HG03521 (cell line): Measurements from ENCODE around the gene BDKRB1.

Source experiments
- ATAC-seq: cut with Tn5 transposase; IDR thresholded peaks from one replicate; pipeline ENCODE4 v1.9.1; 2021; ENCODE audit warnings: mild to moderate bottlenecking, moderate library complexity; ENCODE audit not compliant: unreplicated experiment

The BDKRB1 gene

DNA sequence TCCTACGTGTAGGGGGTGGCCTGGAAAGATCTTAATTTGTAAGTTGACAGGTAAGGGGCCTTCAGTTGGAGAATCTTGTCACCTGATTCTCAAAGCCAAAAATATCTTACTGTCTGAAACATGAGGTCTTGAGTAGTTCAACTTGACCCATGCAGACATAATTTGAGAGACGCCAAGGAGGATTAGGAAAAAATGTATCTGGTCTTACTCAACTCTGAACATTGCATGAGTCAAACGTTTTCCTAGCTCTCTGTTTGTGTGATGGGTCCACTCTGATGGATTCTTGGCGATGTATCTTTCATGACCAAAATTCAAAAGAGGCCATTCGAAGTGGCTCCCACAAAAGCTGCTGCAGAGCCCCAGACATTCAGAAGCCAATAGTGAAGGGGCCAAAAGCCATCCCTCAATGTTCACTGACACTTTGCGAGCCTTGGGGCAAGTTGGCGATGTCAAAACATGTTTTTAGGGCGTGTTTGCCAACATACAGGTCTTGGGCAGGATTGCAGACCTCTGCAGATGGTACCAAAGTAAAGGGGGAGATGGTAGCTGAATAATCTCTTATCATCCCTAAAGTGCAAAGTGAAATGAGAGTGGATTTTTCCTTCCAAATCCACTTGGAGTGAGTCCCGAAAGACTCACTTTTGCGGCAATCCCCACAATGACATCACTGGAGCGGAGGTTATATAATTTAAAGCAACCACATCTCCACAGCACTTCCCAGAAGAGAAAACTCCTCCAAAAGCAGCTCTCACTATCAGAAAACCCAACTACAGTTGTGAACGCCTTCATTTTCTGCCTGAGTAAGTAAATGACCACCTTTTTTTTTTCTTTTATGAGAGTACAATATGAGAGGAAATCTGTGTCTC lies at the start of gene BDKRB1:
BDKRB1 (plus strand) TSS at position 710 of the 866 bp plus-strand sequence. CDS start 7,473 bp downstream, outside the sequence.
- ATAC-seq, result no peak

DNA sequence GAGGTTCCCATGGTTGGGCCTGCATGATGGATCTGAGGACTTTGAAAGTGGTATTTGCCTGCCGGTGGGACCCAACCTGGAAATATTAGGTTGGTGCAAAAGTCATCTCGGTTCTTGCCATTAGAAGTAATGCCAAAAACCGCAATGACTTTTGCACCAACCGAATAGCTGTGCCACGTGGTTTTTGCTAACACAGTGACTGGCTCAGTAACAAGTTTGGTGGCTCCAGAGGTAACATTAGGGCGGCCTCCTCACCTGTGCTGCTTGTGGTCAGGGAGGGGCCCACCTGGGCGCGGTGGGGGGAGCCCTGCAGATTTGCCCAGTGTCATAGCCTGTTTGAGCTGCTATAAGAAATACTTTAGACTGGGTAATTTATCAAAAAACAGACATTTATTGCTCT lies 49.5 kb upstream of the BDKRB1 start:
- ATAC-seq, result no peak

DNA sequence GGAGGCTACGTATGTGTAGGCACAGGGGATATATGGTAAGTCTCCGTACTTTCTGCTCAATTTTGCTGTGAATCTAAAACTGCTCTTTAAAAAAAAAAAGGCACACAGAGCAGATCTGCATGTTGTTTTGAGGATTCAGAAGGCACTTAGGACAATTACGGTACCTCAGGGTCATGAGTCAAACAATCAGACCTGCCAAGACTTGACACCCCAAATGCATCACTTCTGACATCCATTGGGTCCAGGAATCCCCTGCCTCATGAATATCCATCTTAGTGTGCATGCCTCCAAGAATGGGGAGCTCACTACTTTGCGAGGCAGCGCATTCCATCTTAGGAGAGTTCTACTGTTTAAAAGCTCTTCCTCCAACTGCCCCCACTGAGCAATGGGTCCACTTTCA lies 48.3 kb upstream of the BDKRB1 start:
- no peak for ATAC-seq

DNA sequence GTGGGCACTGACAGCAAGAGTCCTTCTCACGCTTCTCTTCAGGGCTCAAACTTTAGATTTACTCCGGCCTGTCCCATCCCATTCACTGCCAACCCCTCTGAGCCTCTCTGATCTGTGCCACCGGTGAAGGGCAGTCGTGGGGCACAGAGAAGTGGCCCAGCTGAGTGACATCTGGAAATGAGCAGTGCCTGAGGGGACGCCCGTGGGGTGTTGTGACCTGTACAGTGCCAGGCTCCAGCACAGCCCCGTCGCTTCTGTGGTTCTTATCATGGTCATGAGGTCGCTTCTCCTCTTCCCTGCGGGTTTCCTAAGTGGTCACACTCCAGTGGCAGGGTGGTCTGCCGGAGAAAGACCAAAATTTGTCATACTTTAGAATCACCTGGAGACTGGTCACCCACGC lies 47.3 kb upstream of the BDKRB1 start:
- ATAC-seq, result no peak

DNA sequence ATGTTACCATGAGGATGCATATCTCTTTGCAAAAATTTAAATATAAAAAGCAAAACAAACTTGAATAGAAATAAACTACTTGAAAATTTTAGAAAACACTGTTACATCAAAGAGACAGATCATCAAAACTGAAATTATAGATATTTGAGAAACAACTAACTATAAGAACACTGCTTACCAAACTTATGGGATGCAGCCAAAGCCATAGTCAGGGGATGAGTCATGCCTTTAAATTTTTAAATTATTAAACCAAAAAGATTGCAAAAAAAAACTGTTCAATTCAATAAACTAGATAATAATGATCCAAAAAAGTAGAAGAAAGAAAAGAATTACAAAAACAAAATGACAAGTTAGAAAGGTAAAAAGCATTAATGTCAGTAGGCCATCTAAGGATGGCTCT lies 43.9 kb upstream of the BDKRB1 start:
- no peak for ATAC-seq

DNA sequence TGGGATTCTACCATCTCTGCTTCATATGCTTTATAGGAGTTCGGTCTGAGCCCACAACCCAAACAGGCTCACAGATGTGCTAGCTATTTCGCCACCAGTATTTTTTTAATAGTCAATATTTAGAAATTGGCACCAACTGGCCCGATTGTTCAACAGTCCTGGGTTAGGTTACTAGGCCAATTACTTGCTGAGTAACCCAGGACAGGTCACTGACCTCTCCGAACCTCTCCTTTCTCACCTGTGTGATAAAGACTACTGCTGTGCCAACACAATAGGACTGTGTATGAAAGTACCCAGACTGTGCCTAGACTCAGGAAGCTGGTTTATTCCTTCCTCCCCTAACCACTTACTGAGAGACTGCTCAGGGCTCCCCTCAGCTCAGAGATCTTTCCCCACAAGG lies 43.1 kb upstream of the BDKRB1 start:
- no peak for ATAC-seq

DNA sequence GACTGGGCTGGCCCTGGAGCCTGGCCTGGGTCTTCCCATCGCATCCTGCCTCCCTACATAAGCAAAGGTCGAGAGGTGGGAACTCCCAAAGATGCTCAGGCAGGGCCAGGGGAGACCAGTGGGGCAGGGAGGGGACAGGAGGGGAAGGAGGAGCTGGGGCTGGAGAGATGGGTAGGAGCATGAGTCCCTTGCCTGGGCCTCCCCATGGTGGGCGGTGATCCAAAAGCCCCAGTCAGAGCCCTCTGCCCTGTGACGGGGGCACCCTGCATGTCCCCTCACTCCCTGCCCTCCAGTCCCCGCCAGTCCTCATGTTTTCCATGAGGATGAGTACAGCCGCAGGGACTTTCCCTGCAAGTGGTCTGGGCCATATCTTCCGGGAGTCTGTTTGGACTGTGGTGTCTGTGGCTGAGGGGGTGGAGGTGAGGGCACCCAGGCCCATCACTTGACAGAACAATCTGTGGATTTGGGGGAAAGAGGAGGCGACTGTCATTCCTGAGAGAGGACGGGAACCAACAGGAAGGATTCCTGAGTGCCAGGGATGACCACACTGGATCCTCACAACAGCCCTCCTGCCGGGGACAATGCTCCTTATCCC lies 42.0 kb upstream of the BDKRB1 start:
- no peak for ATAC-seq

DNA sequence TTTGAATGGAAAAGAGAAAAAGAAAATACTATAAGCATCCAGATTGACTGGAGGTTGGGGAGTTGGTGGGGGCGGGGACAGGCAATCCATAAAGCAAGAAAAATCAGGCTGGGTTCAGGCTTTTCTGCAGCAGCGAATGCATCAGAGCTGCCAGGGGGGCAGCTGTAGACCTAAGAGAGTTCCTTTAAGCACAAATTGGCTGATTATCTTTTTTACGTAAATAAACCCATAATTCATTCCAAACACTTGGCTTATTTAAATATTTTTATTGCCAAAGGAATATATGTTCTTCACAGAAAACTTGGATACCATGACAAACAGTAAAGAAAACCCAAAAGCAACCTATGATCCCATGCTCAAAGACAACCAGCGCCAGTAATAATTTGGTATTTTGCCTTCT lies 41.2 kb upstream of the BDKRB1 start:
- ATAC-seq, result no peak

DNA sequence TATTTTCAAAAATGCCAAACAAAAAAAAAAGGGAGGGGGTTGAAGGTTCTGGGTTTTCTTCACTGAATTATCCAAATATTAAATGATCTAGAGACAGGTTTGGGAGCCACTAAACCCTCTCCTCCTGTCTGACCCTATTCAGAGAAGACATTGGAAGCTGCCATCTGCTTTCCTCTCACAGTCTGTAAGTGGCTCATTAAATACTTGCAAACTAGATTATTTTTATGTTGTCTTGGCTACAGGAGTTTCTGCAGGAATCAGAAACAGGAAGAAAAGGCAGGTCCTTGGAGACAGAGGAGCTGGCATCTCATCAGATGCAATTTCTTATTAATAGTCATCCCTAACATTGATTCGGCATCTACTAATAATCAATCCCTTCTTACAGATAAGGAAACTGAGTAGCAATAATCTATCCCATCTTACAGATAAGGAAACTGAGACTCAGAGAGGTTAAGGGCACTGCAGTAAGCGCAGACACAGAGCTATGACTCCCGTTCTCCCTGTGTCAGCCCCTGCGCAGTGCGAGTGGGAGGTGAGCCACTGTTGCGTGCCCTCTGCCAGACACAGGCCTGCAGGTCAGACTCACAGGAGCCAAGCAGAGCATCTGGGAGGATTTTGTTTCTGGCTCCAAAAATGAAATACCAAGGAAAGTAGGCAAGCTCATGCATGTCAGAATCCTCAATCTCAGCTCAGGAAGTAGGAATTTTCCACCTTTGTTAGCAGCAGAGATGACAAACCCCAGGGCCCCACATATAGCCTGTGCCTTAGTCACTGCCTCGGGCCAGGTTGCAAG lies 40.4 kb upstream of the BDKRB1 start:
- ATAC-seq, result no peak

DNA sequence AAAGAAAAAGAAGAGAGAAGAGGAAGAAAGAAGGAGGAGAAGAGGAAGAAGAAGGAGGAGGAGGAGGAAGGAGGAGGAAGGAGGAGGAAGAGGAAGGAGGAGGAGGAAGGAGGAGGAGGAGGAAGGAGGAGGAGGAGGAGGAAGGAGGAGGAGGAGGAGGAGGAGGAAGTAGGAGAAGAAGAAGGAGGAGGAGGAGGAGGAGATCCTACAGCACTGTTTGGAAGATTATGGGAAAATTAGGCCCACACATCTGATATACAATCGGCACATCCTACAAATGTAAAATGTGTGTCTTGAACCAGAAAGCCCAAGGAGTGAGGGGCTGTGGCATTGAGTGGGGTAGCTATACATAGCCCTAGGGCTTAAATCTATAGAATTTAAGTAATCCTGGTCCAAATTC lies 39.4 kb upstream of the BDKRB1 start:
- ATAC-seq, result no peak

DNA sequence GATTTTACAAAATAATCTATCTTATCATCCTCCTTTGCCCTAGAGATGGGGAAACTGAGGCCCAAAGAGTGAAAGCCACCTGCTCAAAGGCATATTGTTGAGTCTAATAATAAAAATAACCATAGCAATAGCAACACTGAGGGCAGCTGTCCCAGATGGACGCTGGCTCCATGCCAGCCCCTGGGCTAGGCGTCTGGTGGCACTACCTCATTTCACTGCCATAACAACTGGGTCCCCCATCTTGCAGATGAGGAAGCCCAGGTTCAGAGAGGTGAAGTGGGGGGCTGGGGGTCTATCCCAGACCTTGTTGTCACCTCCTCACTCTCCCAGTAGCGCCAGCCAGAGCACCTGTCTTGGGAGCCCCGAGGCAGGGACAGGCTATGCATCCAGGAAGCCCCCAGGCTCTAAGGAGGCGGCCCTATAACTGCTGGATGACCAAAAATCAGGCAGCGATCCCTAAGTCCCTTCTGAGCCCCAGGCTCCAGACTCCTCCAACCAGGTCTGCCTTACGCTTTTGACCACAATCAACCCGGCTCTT lies 38.6 kb upstream of the BDKRB1 start:
- no peak for ATAC-seq

DNA sequence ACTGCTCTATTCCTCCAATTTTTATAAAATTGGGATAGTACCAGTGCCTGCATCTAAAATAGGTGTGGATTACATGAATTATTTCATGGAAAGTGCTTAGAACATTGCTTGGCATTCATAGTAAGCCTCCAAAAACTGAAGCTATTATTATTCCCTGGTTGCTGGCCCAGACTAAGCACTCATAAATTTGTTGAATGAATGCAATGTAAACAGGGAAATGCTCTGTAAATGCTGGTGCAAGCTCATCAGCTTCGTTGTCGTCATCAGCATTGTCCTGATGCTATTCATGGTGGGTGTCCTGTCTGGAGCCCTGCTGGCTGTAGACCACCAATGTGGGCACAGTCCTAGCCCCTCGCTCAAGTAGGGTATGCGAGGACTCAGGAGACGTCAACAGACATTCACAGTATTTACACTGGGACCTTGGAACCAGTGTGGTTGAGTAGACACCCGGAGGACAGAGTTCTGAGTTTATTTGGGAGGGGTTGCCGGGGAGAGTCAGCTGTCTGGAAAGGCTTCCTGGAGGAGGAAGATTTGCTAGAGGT lies 34.8 kb upstream of the BDKRB1 start:
- no peak for ATAC-seq

DNA sequence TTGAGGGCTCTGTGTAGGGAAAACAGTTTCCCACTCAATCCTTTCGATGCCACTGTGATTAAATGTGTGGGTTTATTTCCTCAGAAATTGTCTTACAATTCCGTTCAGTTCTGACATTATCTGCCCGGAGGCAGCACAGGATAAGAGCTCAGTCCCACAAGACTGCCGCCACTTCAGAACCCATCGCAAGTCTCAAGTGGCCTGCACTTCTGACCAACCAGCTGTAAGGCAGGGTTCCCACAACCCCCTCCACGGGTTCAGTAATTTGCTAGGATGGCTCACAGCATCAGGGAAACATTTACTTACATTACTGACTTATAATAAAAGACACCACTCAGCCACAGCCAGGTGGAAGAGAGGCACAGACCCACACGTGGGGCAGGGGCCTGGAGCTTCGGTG lies 34.2 kb upstream of the BDKRB1 start:
- ATAC-seq, result no peak

DNA sequence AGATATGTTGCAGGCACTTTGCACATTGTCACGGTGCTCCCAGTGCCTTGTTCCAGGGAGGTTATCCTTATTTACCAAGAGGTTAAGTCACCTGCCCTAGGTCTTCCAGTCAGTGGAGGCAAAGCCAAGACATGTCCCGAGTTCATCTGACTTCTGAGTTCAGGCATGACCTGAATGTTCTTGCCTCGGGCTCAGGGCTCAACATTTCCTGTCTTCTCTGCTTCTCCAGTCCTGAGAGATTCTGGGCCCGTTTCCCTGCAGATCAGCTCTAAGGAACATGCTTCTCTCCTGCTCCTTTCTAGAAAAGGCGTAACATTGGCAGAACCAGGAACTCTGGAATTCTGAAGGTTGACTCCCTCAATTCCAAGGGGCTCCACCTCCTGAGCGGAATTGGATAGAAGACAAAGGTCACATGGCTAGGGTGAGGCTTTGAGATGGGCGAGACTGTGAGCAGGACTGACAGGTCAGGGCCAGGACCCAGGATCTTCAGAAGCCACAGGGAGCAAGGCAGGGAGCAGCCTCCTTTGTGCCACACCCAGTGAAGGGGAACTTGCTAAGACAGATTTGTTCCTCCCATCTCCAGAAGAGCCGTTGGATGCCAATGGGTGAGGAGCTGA lies 31.4 kb upstream of the BDKRB1 start:
- no peak for ATAC-seq

DNA sequence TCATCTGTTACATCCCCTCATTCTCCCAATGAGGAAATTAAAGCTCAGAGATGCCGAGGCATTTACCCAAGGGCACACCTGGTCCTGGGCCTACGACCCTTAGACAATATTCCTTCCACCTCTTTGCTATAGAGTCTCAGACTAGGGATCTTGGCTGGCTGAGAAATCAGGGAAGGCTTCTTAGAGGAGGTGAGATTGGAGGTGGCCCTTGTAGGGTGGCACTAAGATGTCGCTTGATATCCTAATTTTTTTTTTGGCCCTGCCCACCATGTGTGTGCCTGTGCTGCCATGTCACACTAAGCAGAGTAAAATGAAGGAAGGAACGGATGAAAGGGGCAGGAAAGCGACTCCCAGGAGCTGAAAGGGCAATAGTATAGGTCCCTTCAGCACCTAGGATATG lies 30.8 kb upstream of the BDKRB1 start:
- ATAC-seq, result no peak

DNA sequence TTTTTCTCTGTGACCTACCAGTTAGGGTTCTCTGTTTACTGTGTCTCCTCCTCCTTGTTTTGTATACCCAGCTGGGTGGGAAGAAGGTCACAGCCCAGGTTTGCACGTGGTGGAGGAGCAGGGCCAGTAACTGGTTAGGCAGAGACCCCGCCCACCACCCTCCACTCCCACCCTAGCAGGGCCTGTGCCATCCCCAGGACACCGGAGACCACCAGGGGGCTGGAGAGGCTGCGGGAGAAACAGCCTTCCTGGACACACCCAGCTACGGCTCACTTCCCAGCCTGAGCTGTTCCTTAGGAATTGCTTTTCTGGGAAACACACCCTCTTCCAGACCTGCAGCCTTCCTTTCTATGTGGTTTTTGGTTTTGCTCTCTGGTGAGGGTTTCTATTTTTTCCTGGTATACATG lies 30.3 kb upstream of the BDKRB1 start:
- ATAC-seq, result no peak

DNA sequence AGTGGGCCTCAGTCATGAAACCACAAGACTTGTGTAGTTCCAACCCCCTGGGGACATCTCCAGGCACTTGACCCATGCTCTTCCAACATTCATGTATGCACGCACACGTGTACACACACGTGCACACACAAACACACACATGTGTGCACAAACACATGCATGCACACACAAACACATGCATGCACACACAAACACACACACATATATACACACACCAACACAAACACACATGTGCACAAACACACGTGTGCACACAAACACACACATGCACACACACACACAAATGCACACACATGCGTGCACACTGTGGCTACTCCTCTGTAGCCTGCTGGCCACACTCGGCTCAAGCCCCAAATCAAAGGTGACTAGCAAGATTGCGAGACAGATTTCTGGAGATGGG lies 28.6 kb upstream of the BDKRB1 start:
- no peak for ATAC-seq

DNA sequence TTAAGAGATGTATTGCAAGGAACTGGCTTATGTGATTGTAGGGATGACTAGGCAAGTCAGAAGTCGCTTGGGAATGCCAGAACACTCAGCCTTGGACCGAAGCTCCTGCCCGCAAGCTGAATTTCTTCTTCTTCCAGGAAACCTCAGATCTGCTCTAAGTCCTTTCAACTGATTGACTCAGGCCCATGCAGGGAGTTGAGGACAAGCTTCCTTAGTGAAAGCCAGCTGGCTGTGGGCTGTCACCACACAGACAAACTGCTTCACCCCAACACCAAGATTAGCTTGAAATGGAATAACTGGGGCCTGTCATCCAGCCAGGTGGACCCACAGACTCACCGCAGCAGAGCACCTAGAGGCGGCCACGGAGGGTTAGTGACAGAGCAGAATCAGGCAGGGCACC lies 26.7 kb upstream of the BDKRB1 start:
- no peak for ATAC-seq

DNA sequence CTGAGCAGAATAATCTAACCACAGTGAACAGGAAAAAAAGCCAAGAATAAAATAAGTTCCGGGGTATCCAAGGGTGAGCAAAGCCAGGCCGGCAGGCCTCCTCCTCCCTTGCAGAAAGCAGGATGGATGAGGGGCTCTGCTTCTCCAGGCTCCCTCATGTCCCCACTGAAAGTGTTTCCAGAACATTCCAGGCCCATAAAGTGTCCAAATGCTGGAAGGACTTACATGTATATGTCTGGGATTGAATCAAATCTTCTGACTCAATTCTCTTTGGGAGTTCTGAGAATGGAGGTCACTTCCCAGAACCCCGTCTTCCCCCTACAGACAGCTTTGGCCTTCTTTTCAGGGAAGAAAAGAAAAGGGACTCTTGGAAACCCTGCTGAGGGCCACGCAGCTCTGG lies 25.0 kb upstream of the BDKRB1 start:
- no peak for ATAC-seq

DNA sequence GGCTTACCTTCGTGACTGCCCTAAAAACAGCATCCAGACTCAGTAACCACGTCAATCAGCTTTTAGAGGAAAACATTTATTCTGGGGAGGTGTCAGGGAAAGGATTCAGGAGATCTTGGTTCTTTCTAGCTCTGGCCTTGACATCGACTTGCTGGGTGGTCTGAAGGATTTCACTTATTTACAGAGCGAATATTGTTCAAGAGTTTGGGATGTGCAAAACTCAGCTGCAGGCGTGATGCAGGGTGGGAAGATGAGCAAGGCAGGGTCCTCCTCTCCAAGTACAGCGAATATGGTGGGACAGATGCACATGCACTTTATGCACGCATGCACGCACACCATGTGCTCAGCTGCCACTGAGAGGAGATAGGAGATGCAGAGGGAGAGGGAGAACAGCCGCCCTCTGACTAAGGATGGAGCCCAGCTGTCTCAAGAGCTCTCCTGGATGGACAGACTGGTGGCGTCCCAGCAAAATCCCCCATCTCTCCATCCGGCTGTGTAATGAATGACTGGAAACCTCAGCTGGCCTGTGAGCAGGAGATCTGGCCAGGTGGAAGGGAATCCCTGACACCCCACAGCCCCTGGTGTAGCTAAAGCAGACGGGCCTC lies 24.4 kb upstream of the BDKRB1 start:
- no peak for ATAC-seq
